Testis (tissue), 3 donors: Measurements from ENCODE around the gene CST11. TPM values are rescaled to one million over a fixed set of nuclear protein-coding genes. Genes with fewer than 3 reads are reported as not detected.
A peak's percentile ranks its signal among the peaks of the same experiment; 100 is the strongest.

Experiments used
- DNase-seq: peaks from one replicate; pipeline ENCODE4 v3.0.0-alpha.2; 2019
- H3K27ac ChIP-seq, 2 donors: fragments of 200-600 bp; sonication (generic); one replicate each; pipeline ENCODE4 v1.5.1; 2019
- H3K27me3 ChIP-seq: fragments of 200-600 bp; sonication (generic); one replicate; pipeline ENCODE4 v1.5.1; 2019
- H3K36me3 ChIP-seq: fragments of 200-600 bp; sonication (generic); one replicate; pipeline ENCODE4 v1.5.1; 2017; ENCODE audit warnings: low read depth; ENCODE audit errors: missing control alignments
- H3K4me1 ChIP-seq: fragments of 200-600 bp; sonication (generic); one replicate; pipeline ENCODE4 v1.5.1; 2019
- H3K4me3 ChIP-seq, 2 donors: fragments of 200-600 bp; sonication (generic); one replicate each; pipeline ENCODE4 v1.5.1; 2017 to 2019
- H3K9me3 ChIP-seq: fragments of 200-600 bp; sonication (generic); one replicate; pipeline ENCODE4 v1.5.1; 2017
- CTCF ChIP-seq, 3 experiments: fragments of 450-650 bp in 2 of 3; fragments of 200-600 bp in 1 of 3; sonication (generic) in 1 of 3; IDR thresholded peaks; one replicate each; pipeline ENCODE4 v1.5.1; 2016 to 2019; ENCODE audit warnings: antibody characterized with exemption in 3 of 3, mild to moderate bottlenecking in 2 of 3, moderate library complexity in 1 of 3
- POLR2A ChIP-seq: fragments of 450-650 bp; IDR thresholded peaks from one replicate; pipeline ENCODE4 v1.6.1; 2017; ENCODE audit warnings: antibody characterized with exemption, mild to moderate bottlenecking, moderate library complexity
- WGBS, 2 donors: methylation state at CpG; one replicate each; pipeline ENCODE4 v1.1.5; 2018; 5-methylcytosine and 5-hydroxymethylcytosine counted together
- intact Hi-C: fragments of 100-400 bp; cut with DNase I; formaldehyde crosslinking; loops from one replicate; pipeline ENCODE4 v1.15.1; 2023; ENCODE audit warnings: low total_unique reads
- polyA plus RNA-seq: library from polyadenylated mRNA; stranded (reverse); fragments of 350-450 nt; fragmentation: Illumina TruSeq; extraction: RNeasy Lipid Tissue Mini Kit (QIAGEN cat#74804); gene quantifications from one replicate; pipeline ENCODE4 v1.2.3, GENCODE V29; 2014; ENCODE audit warnings: low read depth, low replicate concordance; ENCODE audit not compliant: insufficient read depth
- total RNA-seq, 2 donors: library from RNA; depleted of rRNA; stranded (reverse); fragments of >200 nt; gene quantifications; one replicate each; pipeline ENCODE4 v1.2.3, GENCODE V29; 2016

CST11 gene
- total and polyA plus RNA-seq, 3 donors from 2014 or later = not detected

- DNase-seq = no peak
- Histone ChIP-seq H3K4me3 (no peak overlapping the region), H3K36me3 (no peaks in the 10 kb centered on the region), H3K4me1 (peaks cover 2% of the 10 kb centered on the region), H3K27ac (no peak overlapping the region), H3K9me3 (no peaks in the 10 kb centered on the region), H3K27me3 (no peaks in the 10 kb centered on the region)
- intact Hi-C loops = loop anchor here (10.0 kb wide), 1 partner anchor 162 kb away; the partner anchor contains the start of gene CST9
- TF ChIP-seq CTCF (IDR thresholded peaks at IDR 0.05) = no peak
- WGBS, 2 donors = 80 to 91% methylated on average over 4 to 5 of the region's 5 CpGs
These were observed 10.2 kb downstream of the CST11 start for GRCh38 chr20:23442436-23442835.

- H3K4me1 ChIP-seq = peaks cover 6% of the 10 kb centered on the region
- intact Hi-C loops = loop anchor here (10.0 kb wide), 1 partner anchor 163 kb away; the partner anchor contains the start of gene CST9
- no peaks in the 10 kb centered on the region for H3K36me3 ChIP-seq
- H3K27ac ChIP-seq = no peak overlapping the region
- no peak overlapping the region for H3K4me3 ChIP-seq
- WGBS, 2 donors = 34% methylated on average over 8 of the region's 8 CpGs
- DNase-seq = peak; percentile 89
- TF ChIP-seq CTCF (IDR thresholded peaks at IDR 0.05) = peak; percentile 73 to 90 (median 78)
- no peak for TF ChIP-seq POLR2A
- H3K9me3 ChIP-seq = no peaks in the 10 kb centered on the region
- no peaks in the 10 kb centered on the region for H3K27me3 ChIP-seq
These were observed 10.8 kb downstream of the CST11 start for GRCh38 chr20:23441850-23442313.

- Histone ChIP-seq H3K27ac (no peak overlapping the region), H3K27me3 (no peaks in the 10 kb centered on the region), H3K4me3 (no peak overlapping the region), H3K9me3 (no peaks in the 10 kb centered on the region), H3K36me3 (no peaks in the 10 kb centered on the region), H3K4me1 (peaks cover 9% of the 10 kb centered on the region)
- no peak for TF ChIP-seq POLR2A
- no peak for TF ChIP-seq CTCF (IDR thresholded peaks at IDR 0.05)
- no peak for DNase-seq
- intact Hi-C loops = loop anchor here (10.0 kb wide), 1 partner anchor 165 kb away; the partner anchor contains the start of gene CST9
- 71 to 84% methylated on average over 2 of the region's 2 CpGs for WGBS, 2 donors
These were observed 12.7 kb downstream of the CST11 start for GRCh38 chr20:23440004-23440403.

- Histone ChIP-seq H3K4me3 (no peak overlapping the region), H3K9me3 (no peaks in the 10 kb centered on the region), H3K36me3 (no peaks in the 10 kb centered on the region), H3K27me3 (no peaks in the 10 kb centered on the region), H3K4me1 (peaks cover 9% of the 10 kb centered on the region), H3K27ac (no peak overlapping the region)
- WGBS, 2 donors = 71 to 72% methylated on average over 5 of the region's 5 CpGs
- DNase-seq = no peak
- intact Hi-C loops = no loop called here
- TF ChIP-seq POLR2A = no peak
- TF ChIP-seq CTCF (IDR thresholded peaks at IDR 0.05) = no peak
These were observed 14.0 kb downstream of the CST11 start for GRCh38 chr20:23438661-23439060.
